Prostate gland (tissue), 2 donors: ENCODE measurements around the gene KPNA3. TPM values are rescaled to one million over a fixed set of nuclear protein-coding genes. Genes with fewer than 3 reads are reported as not detected.

Experiments
- DNase-seq: peaks from one replicate; pipeline ENCODE4 v3.0.0-alpha.2; 2019; ENCODE audit warnings: low spot score
- H3K27ac ChIP-seq, 2 donors: fragments of 200-600 bp; sonication (generic); 2 replicates each; pipeline ENCODE4 v1.5.1; 2017 to 2019
- H3K27me3 ChIP-seq: fragments of 200-600 bp; sonication (generic); replicated peaks from 2 replicates; pipeline ENCODE4 v1.5.1; 2019; ENCODE audit not compliant: insufficient read depth
- H3K36me3 ChIP-seq, 2 donors: fragments of 200-600 bp; sonication (generic); 1 replicate in 1 of 2; 2 replicates in 1 of 2; pipeline versions ENCODE4 v1.5.1 to v1.8.1; 2017 to 2019
- H3K4me1 ChIP-seq: fragments of 200-600 bp; sonication (generic); replicated peaks from 2 replicates; pipeline ENCODE4 v1.5.1; 2019
- H3K4me3 ChIP-seq, 2 donors: fragments of 200-600 bp; sonication (generic); 2 replicates each; pipeline ENCODE4 v1.5.1; 2017 to 2019
- H3K9me3 ChIP-seq: fragments of 200-600 bp; sonication (generic); 2 replicates; pipeline ENCODE4 v1.5.1; 2017
- CTCF ChIP-seq, 4 experiments: fragments of 200-600 bp in 2 of 4; fragments of 450-650 bp in 2 of 4; sonication (generic) in 2 of 4; IDR thresholded peaks; 1 replicate in 3 of 4; 2 replicates in 1 of 4; pipeline ENCODE4 v1.5.1; 2016 to 2019; ENCODE audit warnings: antibody characterized with exemption in 4 of 4, mild to moderate bottlenecking in 2 of 4, moderate library complexity in 2 of 4
- POLR2A ChIP-seq: fragments of 450-650 bp; IDR thresholded peaks from one replicate; pipeline ENCODE4 v1.6.1; 2016; ENCODE audit warnings: antibody characterized with exemption, mild to moderate bottlenecking
- POLR2AphosphoS5 ChIP-seq: sonication (generic); formaldehyde crosslinking; IDR thresholded peaks from one replicate; pipeline ENCODE4 v1.6.1; 2017; ENCODE audit warnings: antibody characterized with exemption
- WGBS: methylation state at CpG from one replicate; pipeline ENCODE4 v1.1.5; 2018; 5-methylcytosine and 5-hydroxymethylcytosine counted together
- intact Hi-C: fragments of 100-400 bp; cut with DNase I; formaldehyde crosslinking; loops from one replicate; pipeline ENCODE4 v1.14.2; 2022
- total RNA-seq, 2 donors: library from RNA; depleted of rRNA; stranded (reverse); fragments of >200 nt; gene quantifications; one replicate each; pipeline ENCODE4 v1.1.0, GENCODE V29; 2016

Gene KPNA3
- total RNA-seq, 2 donors from 2014 or later, result 16.9 to 26.4 TPM

- Histone ChIP-seq H3K36me3 (no peaks in the 10 kb centered on the region), H3K9me3 (no peaks in the 10 kb centered on the region), H3K27me3 (no peaks in the 10 kb centered on the region), H3K4me3 (no peak overlapping the region), H3K27ac (no peak overlapping the region), H3K4me1 (no peaks in the 10 kb centered on the region)
- TF ChIP-seq CTCF (IDR thresholded peaks at IDR 0.05) (no peak), POLR2A (no peak), POLR2AphosphoS5 (no peak)
- DNase-seq, result no peak
- 91% methylated on average over 2 of the region's 2 CpGs for WGBS
- intact Hi-C loops, result no loop called here
Observed at GRCh38 chr13:49740870-49741269, 51.6 kb downstream of the KPNA3 start.

- intact Hi-C loops, result no loop called here
- TF ChIP-seq POLR2A (no peak), CTCF (IDR thresholded peaks at IDR 0.05) (no peak), POLR2AphosphoS5 (no peak)
- H3K4me1 ChIP-seq, result no peaks in the 10 kb centered on the region
- H3K27ac ChIP-seq, result no peak overlapping the region
- no peak overlapping the region for H3K4me3 ChIP-seq
- no peak for DNase-seq
- no peaks in the 10 kb centered on the region for H3K9me3 ChIP-seq
- WGBS, result 92% methylated on average over 5 of the region's 5 CpGs
- no peaks in the 10 kb centered on the region for H3K36me3 ChIP-seq
- no peaks in the 10 kb centered on the region for H3K27me3 ChIP-seq
Observed at GRCh38 chr13:49739498-49740187, 52.8 kb downstream of the KPNA3 start.

- no peak overlapping the region for H3K4me3 ChIP-seq
- H3K4me1 ChIP-seq, result no peaks in the 10 kb centered on the region
- no peaks in the 10 kb centered on the region for H3K27me3 ChIP-seq
- intact Hi-C loops, result no loop called here
- H3K36me3 ChIP-seq, result no peaks in the 10 kb centered on the region
- WGBS, result 82% methylated on average over 12 of the region's 12 CpGs
- no peak overlapping the region for H3K27ac ChIP-seq
- no peak for DNase-seq
- no peaks in the 10 kb centered on the region for H3K9me3 ChIP-seq
- TF ChIP-seq POLR2A (no peak), POLR2AphosphoS5 (no peak), CTCF (IDR thresholded peaks at IDR 0.05) (no peak)
Observed at GRCh38 chr13:49733181-49733951, 59.1 kb downstream of the KPNA3 start.

- Histone ChIP-seq H3K27ac (no peak overlapping the region), H3K4me3 (no peak overlapping the region), H3K4me1 (no peaks in the 10 kb centered on the region), H3K27me3 (no peaks in the 10 kb centered on the region), H3K9me3 (no peaks in the 10 kb centered on the region), H3K36me3 (no peaks in the 10 kb centered on the region)
- DNase-seq, result no peak
- TF ChIP-seq CTCF (IDR thresholded peaks at IDR 0.05), result no peak
- no peak for TF ChIP-seq POLR2A
- no peak for TF ChIP-seq POLR2AphosphoS5
- intact Hi-C loops, result no loop called here
Observed at GRCh38 chr13:49731766-49732165, 60.7 kb downstream of the KPNA3 start.

GRCh38 chr13:49716615-49717014 lies 75.9 kb downstream of the KPNA3 start:
- no peaks in the 10 kb centered on the region for H3K36me3 ChIP-seq
- DNase-seq, result no peak
- intact Hi-C loops, result no loop called here
- H3K4me1 ChIP-seq, result no peaks in the 10 kb centered on the region
- no peak for TF ChIP-seq POLR2AphosphoS5
- TF ChIP-seq POLR2A, result no peak
- TF ChIP-seq CTCF (IDR thresholded peaks at IDR 0.05), result no peak
- no peaks in the 10 kb centered on the region for H3K27me3 ChIP-seq
- no peaks in the 10 kb centered on the region for H3K9me3 ChIP-seq
- WGBS, result 96% methylated on average over 6 of the region's 6 CpGs
- H3K4me3 ChIP-seq, result no peak overlapping the region
- no peak overlapping the region for H3K27ac ChIP-seq
